Suprapubic skin (tissue), 3 donors: ENCODE data around the gene CMC1.

Source experiments
- EP300 ChIP-seq: sonication (generic); formaldehyde crosslinking; IDR thresholded peaks from one replicate; pipeline ENCODE4 v1.6.1; 2017; ENCODE audit warnings: antibody characterized with exemption
- POLR2A ChIP-seq, 2 donors: fragments of 450-650 bp; IDR thresholded peaks; one replicate each; pipeline ENCODE4 v1.6.1; 2017; ENCODE audit warnings: antibody characterized with exemption in 2 of 2, mild to moderate bottlenecking in 2 of 2, moderate library complexity in 2 of 2
- TF ChIP-seq, protein P1 (sequence below), 2 donors: fragments of 200-600 bp in 1 of 2; fragments of 450-650 bp in 1 of 2; sonication (generic) in 1 of 2; IDR thresholded peaks; one replicate each; pipeline ENCODE4 v1.5.1; 2016 to 2019; ENCODE audit warnings: antibody characterized with exemption in 2 of 2, mild to moderate bottlenecking in 1 of 2, moderate library complexity in 1 of 2

DNA sequence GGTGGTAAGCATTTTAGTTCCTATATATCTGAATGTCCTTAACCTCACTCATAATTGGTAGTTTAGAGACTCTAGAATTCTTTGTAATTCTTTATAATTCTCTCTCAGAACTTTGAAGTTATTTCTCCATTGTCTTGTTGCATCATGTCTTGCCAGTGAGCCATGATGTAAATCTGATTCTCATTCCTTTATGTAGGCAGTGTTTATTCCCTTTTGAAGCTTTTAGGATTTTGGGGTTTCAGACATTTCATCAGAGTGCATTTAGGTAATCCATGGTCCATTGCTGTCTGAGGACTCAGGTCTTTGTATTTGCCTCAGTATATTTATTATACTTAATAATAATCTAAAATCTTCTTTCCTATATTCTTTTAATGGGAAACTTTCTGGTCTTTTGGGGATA, 20.6 kb downstream of the CMC1 start:
- TF ChIP-seq, protein P1, sequence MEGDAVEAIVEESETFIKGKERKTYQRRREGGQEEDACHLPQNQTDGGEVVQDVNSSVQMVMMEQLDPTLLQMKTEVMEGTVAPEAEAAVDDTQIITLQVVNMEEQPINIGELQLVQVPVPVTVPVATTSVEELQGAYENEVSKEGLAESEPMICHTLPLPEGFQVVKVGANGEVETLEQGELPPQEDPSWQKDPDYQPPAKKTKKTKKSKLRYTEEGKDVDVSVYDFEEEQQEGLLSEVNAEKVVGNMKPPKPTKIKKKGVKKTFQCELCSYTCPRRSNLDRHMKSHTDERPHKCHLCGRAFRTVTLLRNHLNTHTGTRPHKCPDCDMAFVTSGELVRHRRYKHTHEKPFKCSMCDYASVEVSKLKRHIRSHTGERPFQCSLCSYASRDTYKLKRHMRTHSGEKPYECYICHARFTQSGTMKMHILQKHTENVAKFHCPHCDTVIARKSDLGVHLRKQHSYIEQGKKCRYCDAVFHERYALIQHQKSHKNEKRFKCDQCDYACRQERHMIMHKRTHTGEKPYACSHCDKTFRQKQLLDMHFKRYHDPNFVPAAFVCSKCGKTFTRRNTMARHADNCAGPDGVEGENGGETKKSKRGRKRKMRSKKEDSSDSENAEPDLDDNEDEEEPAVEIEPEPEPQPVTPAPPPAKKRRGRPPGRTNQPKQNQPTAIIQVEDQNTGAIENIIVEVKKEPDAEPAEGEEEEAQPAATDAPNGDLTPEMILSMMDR (IDR thresholded peaks at IDR 0.05): no peak
- TF ChIP-seq POLR2A (IDR thresholded peaks at IDR 0.05): no peak
- no peak for TF ChIP-seq EP300
